NCI-H526 treated with DMSO at 0.1 percent for 48 hours (cell line): ENCODE data around the gene ZNF57.
"Not testable (repeated sequence)": the region's sequence is repeated elsewhere in the genome, so short reads cannot be mapped to it uniquely, and the experiment has no call there.

Experiments used
- DNase-seq: peaks from one replicate; lab custom pipeline; 2025; lab: John Stamatoyannopoulos, UW

ZNF57 gene

GRCh38 chr19:2952953-2953481, 52.3 kb downstream of the ZNF57 start:
- peak; percentile 3 for DNase-seq

GRCh38 chr19:2957160-2957559, 56.4 kb downstream of the ZNF57 start:
- DNase-seq = no peak

- DNase-seq = no peak
Observed at GRCh38 chr19:2960120-2960519, 59.4 kb downstream of the ZNF57 start.

- peak; percentile 12 for DNase-seq
Observed at GRCh38 chr19:2962018-2962670, 61.4 kb downstream of the ZNF57 start.

GRCh38 chr19:2963122-2963521, 62.4 kb downstream of the ZNF57 start:
- no peak for DNase-seq

- not testable (repeated sequence) for DNase-seq
Observed at GRCh38 chr19:2963631-2964030, 62.9 kb downstream of the ZNF57 start.

GRCh38 chr19:2964874-2965273, 64.1 kb downstream of the ZNF57 start:
- DNase-seq = no peak

GRCh38 chr19:2967972-2968371, 67.2 kb downstream of the ZNF57 start:
- no peak for DNase-seq
